Measurements from ENCODE around the gene BLACAT1.

BLACAT1 gene

GRCh38 chr1:205449750-205450443 lies 5.9 kb downstream of the BLACAT1 start:
- TF ChIP-seq PAX5 (IDR thresholded peaks at IDR 0.05; ENCODE audit: insufficient read depth, low read length, severe bottlenecking) (no peak), SPI1 (IDR thresholded peaks at IDR 0.05; ENCODE audit: low read depth, low read length) (no peak), TAF1 (IDR thresholded peaks at IDR 0.05; ENCODE audit: low read depth, low read length) (no peak), POLR2A (IDR thresholded peaks at IDR 0.05; ENCODE audit: low read depth, low read length) (no peak), POLR2AphosphoS5 (IDR thresholded peaks at IDR 0.05; ENCODE audit: low read depth, low read length) (no peak), POU2F2 (IDR thresholded peaks at IDR 0.05; ENCODE audit: low read depth, low read length) (no peak)
- no peak for DNase-seq (ENCODE audit: insufficient read length, low spot score)
- FAIRE-seq, result no peak

DNA sequence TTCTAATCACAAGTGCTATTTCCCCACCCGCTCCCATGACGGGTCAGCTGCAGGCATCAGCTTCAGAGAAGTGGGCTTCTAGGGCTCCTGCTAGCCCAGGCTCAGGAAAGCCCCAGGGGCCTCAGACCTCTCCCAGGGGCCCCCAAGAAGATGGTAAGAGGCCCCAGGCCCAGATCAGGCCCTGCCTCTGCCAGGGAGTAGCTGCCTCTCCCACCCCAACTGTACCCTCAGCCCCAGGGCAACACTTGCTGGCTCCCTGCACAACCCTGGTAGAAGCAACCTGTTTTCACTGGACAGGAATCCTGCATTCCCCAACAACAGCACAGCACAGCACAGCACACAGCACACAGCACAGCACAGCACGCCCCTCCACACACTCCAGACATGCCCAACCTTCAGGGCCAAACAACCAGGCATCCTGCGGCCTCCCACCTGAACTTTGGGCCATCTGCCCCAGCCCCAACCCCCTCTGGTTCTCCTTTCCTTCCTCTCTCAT lies 6.5 kb downstream of the BLACAT1 start:
- DNase-seq (ENCODE audit: insufficient read length, low spot score) (no peak), FAIRE-seq (no peak)
- no peak for TF ChIP-seq POLR2A (IDR thresholded peaks at IDR 0.05; ENCODE audit: low read depth, low read length)
- no peak for TF ChIP-seq PAX5 (IDR thresholded peaks at IDR 0.05; ENCODE audit: insufficient read depth, low read length, severe bottlenecking)
- TF ChIP-seq SPI1 (IDR thresholded peaks at IDR 0.05; ENCODE audit: low read depth, low read length), result no peak
- TF ChIP-seq TAF1 (IDR thresholded peaks at IDR 0.05; ENCODE audit: low read depth, low read length), result no peak
- TF ChIP-seq POU2F2 (IDR thresholded peaks at IDR 0.05; ENCODE audit: low read depth, low read length), result no peak
- no peak for TF ChIP-seq POLR2AphosphoS5 (IDR thresholded peaks at IDR 0.05; ENCODE audit: low read depth, low read length)

GRCh38 chr1:205448540-205449253 lies 7.1 kb downstream of the BLACAT1 start:
- TF ChIP-seq POLR2A (IDR thresholded peaks at IDR 0.05; ENCODE audit: low read depth, low read length) (no peak), POU2F2 (IDR thresholded peaks at IDR 0.05; ENCODE audit: low read depth, low read length) (no peak), POLR2AphosphoS5 (IDR thresholded peaks at IDR 0.05; ENCODE audit: low read depth, low read length) (no peak), PAX5 (IDR thresholded peaks at IDR 0.05; ENCODE audit: insufficient read depth, low read length, severe bottlenecking) (no peak), TAF1 (IDR thresholded peaks at IDR 0.05; ENCODE audit: low read depth, low read length) (no peak), SPI1 (IDR thresholded peaks at IDR 0.05; ENCODE audit: low read depth, low read length) (no peak)
- FAIRE-seq, result no peak

GRCh38 chr1:205447457-205448341 lies 8.1 kb downstream of the BLACAT1 start:
- DNase-seq (ENCODE audit: insufficient read length, low spot score) (no peak), FAIRE-seq (no peak)
- TF ChIP-seq POLR2AphosphoS5 (IDR thresholded peaks at IDR 0.05; ENCODE audit: low read depth, low read length) (no peak), PAX5 (IDR thresholded peaks at IDR 0.05; ENCODE audit: insufficient read depth, low read length, severe bottlenecking) (no peak), SPI1 (IDR thresholded peaks at IDR 0.05; ENCODE audit: low read depth, low read length) (no peak), POLR2A (IDR thresholded peaks at IDR 0.05; ENCODE audit: low read depth, low read length) (no peak), TAF1 (IDR thresholded peaks at IDR 0.05; ENCODE audit: low read depth, low read length) (no peak), POU2F2 (IDR thresholded peaks at IDR 0.05; ENCODE audit: low read depth, low read length) (no peak)

More at GRCh38 chr1:205448540-205449253, 7.1 kb downstream of the BLACAT1 start:
- DNase-seq (ENCODE audit: insufficient read length, low spot score), result no peak

DNA sequence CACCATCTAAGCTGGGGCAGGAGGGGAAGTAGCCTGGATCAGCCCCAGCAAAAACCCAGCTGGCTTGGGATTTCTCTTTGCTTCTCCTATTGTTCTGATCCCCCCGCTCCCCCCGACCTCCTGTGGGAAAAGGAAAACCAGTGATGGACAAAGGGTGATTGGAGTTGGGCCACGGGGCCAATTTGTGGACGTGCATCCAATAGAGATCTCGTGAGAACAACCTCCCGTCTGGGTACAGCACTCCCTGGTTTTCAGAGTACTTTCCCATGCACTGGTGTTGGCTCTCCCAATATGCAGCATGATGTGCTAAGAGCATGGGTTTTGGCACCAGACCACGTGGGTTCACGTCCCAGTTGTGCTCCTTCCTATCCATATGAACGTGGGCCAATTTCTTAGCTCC lies 9.0 kb downstream of the BLACAT1 start:
- FAIRE-seq, result no peak
- no peak for TF ChIP-seq POU2F2 (IDR thresholded peaks at IDR 0.05; ENCODE audit: low read depth, low read length)
- no peak for TF ChIP-seq SPI1 (IDR thresholded peaks at IDR 0.05; ENCODE audit: low read depth, low read length)
- no peak for TF ChIP-seq POLR2A (IDR thresholded peaks at IDR 0.05; ENCODE audit: low read depth, low read length)
- TF ChIP-seq POLR2AphosphoS5 (IDR thresholded peaks at IDR 0.05; ENCODE audit: low read depth, low read length), result no peak
- TF ChIP-seq TAF1 (IDR thresholded peaks at IDR 0.05; ENCODE audit: low read depth, low read length), result no peak
- no peak for TF ChIP-seq PAX5 (IDR thresholded peaks at IDR 0.05; ENCODE audit: insufficient read depth, low read length, severe bottlenecking)
- DNase-seq (ENCODE audit: insufficient read length, low spot score), result no peak

DNA sequence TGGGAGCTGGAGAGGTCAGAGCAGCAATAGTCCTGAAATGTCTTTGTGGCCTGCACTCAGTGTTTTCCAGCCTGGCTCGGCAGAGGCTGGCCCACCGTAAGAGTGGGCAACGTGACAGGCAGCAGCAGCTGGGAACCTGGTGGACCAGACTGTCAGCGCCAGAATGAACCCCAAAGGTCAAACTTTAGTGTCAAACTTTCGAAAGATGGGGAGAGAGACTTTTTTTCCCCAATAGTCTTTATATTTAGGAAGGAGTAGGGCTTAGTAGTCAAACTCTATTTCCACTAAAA lies 10.3 kb downstream of the BLACAT1 start:
- FAIRE-seq, result no peak
- no peak for DNase-seq (ENCODE audit: insufficient read length, low spot score)
- no peak for TF ChIP-seq POU2F2 (IDR thresholded peaks at IDR 0.05; ENCODE audit: low read depth, low read length)
- TF ChIP-seq PAX5 (IDR thresholded peaks at IDR 0.05; ENCODE audit: insufficient read depth, low read length, severe bottlenecking), result no peak
- no peak for TF ChIP-seq POLR2AphosphoS5 (IDR thresholded peaks at IDR 0.05; ENCODE audit: low read depth, low read length)
- TF ChIP-seq TAF1 (IDR thresholded peaks at IDR 0.05; ENCODE audit: low read depth, low read length), result no peak
- TF ChIP-seq POLR2A (IDR thresholded peaks at IDR 0.05; ENCODE audit: low read depth, low read length), result no peak
- no peak for TF ChIP-seq SPI1 (IDR thresholded peaks at IDR 0.05; ENCODE audit: low read depth, low read length)

DNA sequence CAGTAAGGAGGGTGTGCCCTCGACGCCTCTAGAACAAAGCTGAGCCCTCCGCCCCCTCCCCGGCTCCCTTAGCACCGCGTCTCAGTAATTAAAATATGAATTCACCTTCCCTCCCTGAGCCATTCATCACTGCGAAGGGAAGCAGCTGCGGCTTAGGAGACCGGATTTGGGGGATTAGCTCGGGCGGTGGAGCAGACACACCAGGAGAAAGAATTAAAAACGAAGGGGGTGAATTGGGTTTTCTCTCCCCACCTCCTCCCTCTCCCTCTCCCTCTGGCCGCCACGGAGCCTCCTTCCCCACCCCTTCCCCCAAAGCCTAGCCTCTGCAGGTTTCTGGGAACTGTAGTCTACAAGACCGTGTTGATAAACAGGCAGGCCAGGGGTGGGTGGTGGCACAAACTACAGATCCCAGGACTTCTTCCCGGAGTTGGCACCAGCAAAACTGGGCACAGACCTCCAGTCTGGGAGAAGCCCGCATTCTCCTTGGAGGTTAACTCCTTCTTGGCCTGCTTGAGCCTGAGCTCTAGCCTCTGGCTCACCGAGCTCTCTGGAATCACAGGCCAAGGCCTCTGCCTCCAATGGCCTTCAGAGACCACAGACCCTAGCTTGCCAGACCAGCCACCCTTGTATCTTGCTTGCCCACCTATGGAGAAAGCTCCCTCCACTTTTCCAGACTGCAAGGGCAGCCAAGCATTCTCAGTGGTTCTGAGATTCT lies 10.8 kb downstream of the BLACAT1 start:
- no peak for DNase-seq (ENCODE audit: insufficient read length, low spot score)
- FAIRE-seq, result no peak
- TF ChIP-seq POLR2A (IDR thresholded peaks at IDR 0.05; ENCODE audit: low read depth, low read length) (no peak), POLR2AphosphoS5 (IDR thresholded peaks at IDR 0.05; ENCODE audit: low read depth, low read length) (no peak), PAX5 (IDR thresholded peaks at IDR 0.05; ENCODE audit: insufficient read depth, low read length, severe bottlenecking) (no peak), POU2F2 (IDR thresholded peaks at IDR 0.05; ENCODE audit: low read depth, low read length) (no peak), TAF1 (IDR thresholded peaks at IDR 0.05; ENCODE audit: low read depth, low read length) (no peak), SPI1 (IDR thresholded peaks at IDR 0.05; ENCODE audit: low read depth, low read length) (no peak)

GRCh38 chr1:205444300-205444930 lies 11.4 kb downstream of the BLACAT1 start:
- FAIRE-seq, result no peak

More at GRCh38 chr1:205444300-205444930, 11.4 kb downstream of the BLACAT1 start:
- DNase-seq (ENCODE audit: insufficient read length, low spot score), result no peak
- TF ChIP-seq POLR2A (IDR thresholded peaks at IDR 0.05; ENCODE audit: low read depth, low read length), result no peak
- TF ChIP-seq SPI1 (IDR thresholded peaks at IDR 0.05; ENCODE audit: low read depth, low read length), result no peak
- no peak for TF ChIP-seq TAF1 (IDR thresholded peaks at IDR 0.05; ENCODE audit: low read depth, low read length)
- TF ChIP-seq POU2F2 (IDR thresholded peaks at IDR 0.05; ENCODE audit: low read depth, low read length), result no peak
- TF ChIP-seq PAX5 (IDR thresholded peaks at IDR 0.05; ENCODE audit: insufficient read depth, low read length, severe bottlenecking), result no peak
- no peak for TF ChIP-seq POLR2AphosphoS5 (IDR thresholded peaks at IDR 0.05; ENCODE audit: low read depth, low read length)

All from GM12891 (cell line).